Endodermal cell (in vitro differentiated cells): ENCODE data around the gene USP17L13. TPM values are rescaled to one million over a fixed set of nuclear protein-coding genes. Genes with fewer than 3 reads are reported as not detected.
"Not testable (repeated sequence)": the region's sequence is repeated elsewhere in the genome, so short reads cannot be mapped to it uniquely, and the experiment has no call there.

ENCODE experiments used
- DNase-seq: peaks from one replicate; pipeline ENCODE4 v3.0.0-alpha.2; 2017
- H3K27ac ChIP-seq: 2 replicates; pipeline ENCODE4 v1.5.1; 2013; ENCODE audit warnings: mild to moderate bottlenecking, low read depth, low read length, moderate library complexity
- H3K27me3 ChIP-seq: 2 replicates; pipeline ENCODE4 v1.6.1; 2013; ENCODE audit warnings: mild to moderate bottlenecking, low read length, moderate library complexity; ENCODE audit not compliant: insufficient read depth, control insufficient read depth, poor library complexity, severe bottlenecking
- H3K36me3 ChIP-seq: 2 replicates; pipeline ENCODE4 v1.7.0; 2013; ENCODE audit warnings: mild to moderate bottlenecking, low read length, moderate library complexity; ENCODE audit not compliant: control insufficient read depth, insufficient read depth
- H3K4me1 ChIP-seq: one replicate; pipeline ENCODE4 v1.7.0; 2013; ENCODE audit warnings: low read length; ENCODE audit not compliant: control insufficient read depth, insufficient read depth
- H3K4me3 ChIP-seq: 2 replicates; pipeline ENCODE4 v1.5.1; 2013; ENCODE audit warnings: mild to moderate bottlenecking, low read length, moderate library complexity
- H3K9ac ChIP-seq: 2 replicates; pipeline ENCODE4 v1.6.1; 2013; ENCODE audit warnings: mild to moderate bottlenecking, low read length, moderate library complexity; ENCODE audit not compliant: poor library complexity, severe bottlenecking; ENCODE audit errors: extremely low read depth
- H3K9me3 ChIP-seq: 2 replicates; pipeline ENCODE4 v1.6.1; 2013; ENCODE audit warnings: mild to moderate bottlenecking, low read length, moderate library complexity; ENCODE audit not compliant: control insufficient read depth
- H3K27ac Mint-ChIP-seq: 2 replicates; pipeline ENCODE4 v1.8.0; 2020; ENCODE audit warnings: mixed read lengths
- H3K27me3 Mint-ChIP-seq: 2 replicates; pipeline ENCODE4 v1.8.0; 2021; ENCODE audit warnings: mild to moderate bottlenecking, mixed read lengths; ENCODE audit not compliant: insufficient read depth
- H3K36me3 Mint-ChIP-seq: 2 replicates; pipeline ENCODE4 v1.8.0; 2020; ENCODE audit warnings: low read depth, mixed read lengths
- H3K4me1 Mint-ChIP-seq: 2 replicates; pipeline ENCODE4 v1.8.0; 2020; ENCODE audit warnings: mixed read lengths
- H3K4me3 Mint-ChIP-seq: 2 replicates; pipeline ENCODE4 v1.8.0; 2020; ENCODE audit warnings: mild to moderate bottlenecking, moderate library complexity, mixed read lengths
- H3K9me3 Mint-ChIP-seq: 2 replicates; pipeline ENCODE4 v1.8.0; 2020; ENCODE audit warnings: mild to moderate bottlenecking, mixed read lengths
- WGBS, 2 experiments: methylation state at CpG; one replicate each; pipeline versions ENCODE4 v1.1.5 to v1.1.7; 2013; ENCODE audit warnings: missing lambda C conversion rate in 2 of 2, mixed read lengths in 1 of 2; ENCODE audit not compliant: insufficient coverage in 1 of 2, insufficient read length in 1 of 2; 5-methylcytosine and 5-hydroxymethylcytosine counted together
- long read RNA-seq, 4 experiments: library from polyadenylated mRNA in 2 of 4; library from RNA in 1 of 4; library from capped mRNA in 1 of 4; stranded (forward) in 3 of 4; unstranded in 1 of 4; transcript quantifications; one replicate each; pipeline ENCODE4 v2.0.0, GENCODE V29; 2020 to 2021; ENCODE audit warnings: inconsistent platforms in 1 of 4
- polyA plus RNA-seq, 2 experiments: library from polyadenylated mRNA; stranded (reverse); fragments of 50-300 nt; gene quantifications; one replicate each; pipeline ENCODE4 v1.2.3, GENCODE V29; 2013
- total RNA-seq, 2 donors: library from RNA; stranded (reverse); fragmentation: NEBNext Ultra II Directional in 1 of 2; extraction: Animal tissue kit (Norgen Biotek cat#: 25700) in 1 of 2; gene quantifications; 2 replicates in 1 of 2; 3 replicates in 1 of 2; pipeline ENCODE4 v1.2.1, GENCODE V29; 2021

Gene USP17L13
- not detected for total RNA-seq
- polyA plus RNA-seq (2013, experiment 1 of 2), result not detected
- not detected for polyA plus RNA-seq (2013, experiment 2 of 2)
- long read RNA-seq, experiment 1, result 0 reads
- long read RNA-seq, experiment 2, result 0 reads
- long read RNA-seq, experiment 3, result 0 reads
- long read RNA-seq, experiment 4, result 0 reads

GRCh38 chr4:9224596-9224995, at the start of gene USP17L13:
Gene USP17L13, plus strand, starts transcription at chr4:9224896. Its CDS starts 0 bp downstream, at chr4:9224896.
- H3K27me3 ChIP-seq, DNase-seq, H3K36me3 Mint-ChIP-seq, H3K36me3 ChIP-seq, H3K9me3 Mint-ChIP-seq, H3K4me3 ChIP-seq, H3K4me3 Mint-ChIP-seq, H3K27ac Mint-ChIP-seq, H3K27me3 Mint-ChIP-seq, H3K9me3 ChIP-seq, H3K4me1 ChIP-seq, H3K27ac ChIP-seq, H3K4me1 Mint-ChIP-seq, H3K9ac ChIP-seq: not testable (repeated sequence)
- WGBS, 2 experiments, result no CpG with 5 or more reads among the region's 14 CpGs

GRCh38 chr4:9210357-9210756, 14.3 kb upstream of the USP17L13 start, which contains the start of gene USP17L10:
Gene USP17L10, plus strand, starts transcription at chr4:9210657. Its CDS starts 0 bp downstream, at chr4:9210657.
- H3K9ac ChIP-seq, H3K27me3 Mint-ChIP-seq, H3K4me1 ChIP-seq, H3K27me3 ChIP-seq, H3K9me3 ChIP-seq, H3K9me3 Mint-ChIP-seq, H3K27ac ChIP-seq, H3K36me3 Mint-ChIP-seq, DNase-seq, H3K36me3 ChIP-seq, H3K4me3 Mint-ChIP-seq, H3K4me3 ChIP-seq, H3K4me1 Mint-ChIP-seq, H3K27ac Mint-ChIP-seq: not testable (repeated sequence)
- WGBS, 2 experiments, result no CpG with 5 or more reads among the region's 13 CpGs

GRCh38 chr4:9214701-9215100, 10.0 kb upstream of the USP17L13 start:
- not testable (repeated sequence) for H3K36me3 Mint-ChIP-seq, H3K27me3 ChIP-seq, DNase-seq, H3K9me3 ChIP-seq, H3K27ac ChIP-seq, H3K9ac ChIP-seq, H3K4me3 Mint-ChIP-seq, H3K4me1 Mint-ChIP-seq, H3K36me3 ChIP-seq, H3K4me1 ChIP-seq, H3K9me3 Mint-ChIP-seq, H3K4me3 ChIP-seq, H3K27ac Mint-ChIP-seq, H3K27me3 Mint-ChIP-seq
- WGBS, 2 experiments, result 92 to 100% methylated on average over 2 to 5 of the region's 14 CpGs

- H3K9me3 Mint-ChIP-seq, H3K4me1 Mint-ChIP-seq, H3K27ac ChIP-seq, H3K27me3 ChIP-seq, H3K9ac ChIP-seq, H3K27ac Mint-ChIP-seq, H3K36me3 Mint-ChIP-seq, H3K4me3 ChIP-seq, H3K27me3 Mint-ChIP-seq, H3K9me3 ChIP-seq, DNase-seq, H3K4me3 Mint-ChIP-seq, H3K4me1 ChIP-seq, H3K36me3 ChIP-seq: not testable (repeated sequence)
- no CpG with 5 or more reads among the region's 14 CpGs for WGBS, 2 experiments
Measured at GRCh38 chr4:9215105-9215504, 9.6 kb upstream of the USP17L13 start, which contains the start of gene USP17L11. Gene USP17L11, plus strand, starts transcription at chr4:9215405. Its CDS starts 0 bp downstream, at chr4:9215405.

GRCh38 chr4:9219852-9220251, 4.8 kb upstream of the USP17L13 start, which contains the start of gene USP17L12:
Gene USP17L12, plus strand, starts transcription at chr4:9220152. Its CDS starts 0 bp downstream, at chr4:9220152.
- not testable (repeated sequence) for H3K9ac ChIP-seq, H3K4me1 ChIP-seq, H3K27me3 Mint-ChIP-seq, H3K27ac Mint-ChIP-seq, H3K36me3 Mint-ChIP-seq, H3K9me3 Mint-ChIP-seq, H3K4me3 Mint-ChIP-seq, H3K9me3 ChIP-seq, H3K36me3 ChIP-seq, H3K4me3 ChIP-seq, H3K27me3 ChIP-seq, DNase-seq, H3K27ac ChIP-seq, H3K4me1 Mint-ChIP-seq
- WGBS, 2 experiments, result no CpG with 5 or more reads among the region's 13 CpGs

GRCh38 chr4:9230249-9230648, 5.6 kb downstream of the USP17L13 start:
- not testable (repeated sequence) for H3K27me3 Mint-ChIP-seq, H3K4me1 ChIP-seq, H3K9me3 ChIP-seq, H3K9ac ChIP-seq, H3K36me3 Mint-ChIP-seq, H3K4me3 Mint-ChIP-seq, H3K27me3 ChIP-seq, H3K4me3 ChIP-seq, H3K36me3 ChIP-seq, DNase-seq, H3K27ac Mint-ChIP-seq, H3K4me1 Mint-ChIP-seq, H3K9me3 Mint-ChIP-seq, H3K27ac ChIP-seq
- 66% methylated on average over 6 of the region's 8 CpGs; no CpG with 5 or more reads in 1 of the 2 experiments for WGBS, 2 experiments

GRCh38 chr4:9234085-9234484, 9.4 kb downstream of the USP17L13 start, which contains the start of gene USP17L15:
Gene USP17L15, plus strand, starts transcription at chr4:9234385. Its CDS starts 0 bp downstream, at chr4:9234385.
- not testable (repeated sequence) for H3K27me3 ChIP-seq, H3K9me3 Mint-ChIP-seq, H3K36me3 Mint-ChIP-seq, H3K4me1 ChIP-seq, H3K27ac ChIP-seq, DNase-seq, H3K9ac ChIP-seq, H3K9me3 ChIP-seq, H3K27me3 Mint-ChIP-seq, H3K4me3 Mint-ChIP-seq, H3K4me3 ChIP-seq, H3K27ac Mint-ChIP-seq, H3K4me1 Mint-ChIP-seq, H3K36me3 ChIP-seq
- no CpG with 5 or more reads among the region's 15 CpGs for WGBS, 2 experiments
